IPS-20b (cell line): ENCODE measurements around the gene CMBL.
A peak's percentile ranks its signal among the peaks of the same experiment; 100 is the strongest.
"Not testable (repeated sequence)": the region's sequence is repeated elsewhere in the genome, so short reads cannot be mapped to it uniquely, and the experiment has no call there.

Experiments used
- H3K27ac ChIP-seq: one replicate; pipeline ENCODE4 v1.5.1; 2013; ENCODE audit warnings: low read length
- H3K27me3 ChIP-seq: 2 replicates; pipeline ENCODE4 v1.6.1; 2013; ENCODE audit warnings: mild to moderate bottlenecking, low read length, inconsistent platforms; ENCODE audit not compliant: insufficient read depth
- H3K36me3 ChIP-seq: 2 replicates; pipeline ENCODE4 v1.6.1; 2013; ENCODE audit warnings: low read depth, mild to moderate bottlenecking, inconsistent platforms, low read length, moderate library complexity; ENCODE audit not compliant: insufficient read depth
- H3K4me1 ChIP-seq: 2 replicates; pipeline ENCODE4 v1.6.1; 2013; ENCODE audit warnings: mild to moderate bottlenecking, control low read depth, inconsistent platforms, low read length, moderate library complexity; ENCODE audit not compliant: insufficient read depth
- H3K4me3 ChIP-seq: 2 replicates; pipeline ENCODE4 v1.5.1; 2013; ENCODE audit warnings: mild to moderate bottlenecking, low read length, inconsistent platforms
- H3K9ac ChIP-seq: 2 replicates; pipeline ENCODE4 v1.6.1; 2013; ENCODE audit warnings: low read depth, mild to moderate bottlenecking, inconsistent platforms, low read length, moderate library complexity
- H3K9me3 ChIP-seq: 2 replicates; pipeline ENCODE4 v1.6.1; 2013; ENCODE audit warnings: mild to moderate bottlenecking, low read depth, low read length, inconsistent platforms; ENCODE audit not compliant: insufficient read depth

Gene CMBL

GRCh38 chr5:10286862-10287227, 20.9 kb downstream of the CMBL start:
- Histone ChIP-seq H3K27ac (no peak overlapping the region), H3K27me3 (no peaks in the 10 kb centered on the region), H3K4me1 (no peaks in the 10 kb centered on the region)

GRCh38 chr5:10286162-10286861, 21.4 kb downstream of the CMBL start:
- Histone ChIP-seq H3K36me3 (peaks cover 5% of the 10 kb centered on the region; the same call in 1 of the 2 replicates), H3K27me3 (no peaks in the 10 kb centered on the region), H3K27ac (no peak overlapping the region), H3K4me3 (no peak overlapping the region), H3K9ac (no peak overlapping the region), H3K4me1 (no peaks in the 10 kb centered on the region), H3K9me3 (no peaks in the 10 kb centered on the region)

More at GRCh38 chr5:10286862-10287227, 20.9 kb downstream of the CMBL start:
- Histone ChIP-seq H3K36me3 (peaks cover 5% of the 10 kb centered on the region; the same call in 1 of the 2 replicates), H3K9me3 (no peaks in the 10 kb centered on the region), H3K9ac (no peak overlapping the region), H3K4me3 (no peak overlapping the region)

DNA sequence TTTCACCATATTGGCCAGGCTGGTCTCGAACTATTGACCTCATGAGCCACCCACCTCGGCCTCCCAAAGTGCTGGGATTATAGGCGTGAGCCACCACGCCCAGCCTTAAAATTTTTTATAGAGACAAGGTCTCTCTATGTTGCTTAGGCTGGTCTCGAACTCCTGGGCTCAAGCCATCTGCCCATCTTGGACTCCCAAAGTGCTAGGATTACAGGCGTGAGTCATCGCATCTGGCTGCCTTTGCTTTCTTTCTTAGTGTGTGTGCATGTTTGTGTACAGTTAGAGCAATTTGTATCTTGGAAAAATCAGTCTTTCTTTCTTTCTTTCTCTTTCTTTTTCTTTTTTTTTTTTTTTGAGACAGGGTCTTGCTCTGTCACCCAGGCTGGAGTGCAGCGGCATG, 22.3 kb downstream of the CMBL start:
- not testable (repeated sequence) for H3K27me3 ChIP-seq, H3K27ac ChIP-seq, H3K4me3 ChIP-seq, H3K4me1 ChIP-seq, H3K9ac ChIP-seq, H3K36me3 ChIP-seq, H3K9me3 ChIP-seq

- Histone ChIP-seq H3K9me3 (no peaks in the 10 kb centered on the region), H3K4me3 (no peak overlapping the region), H3K27ac (no peak overlapping the region), H3K36me3 (peaks cover 5% of the 10 kb centered on the region; the same call in 1 of the 2 replicates), H3K27me3 (no peaks in the 10 kb centered on the region), H3K4me1 (no peaks in the 10 kb centered on the region), H3K9ac (no peak overlapping the region)
These were observed 23.6 kb downstream of the CMBL start for GRCh38 chr5:10283927-10284635.

GRCh38 chr5:10279925-10280720, 27.6 kb downstream of the CMBL start:
- Histone ChIP-seq H3K27ac (no peak overlapping the region), H3K36me3 (no peaks in the 10 kb centered on the region), H3K4me1 (peaks cover 4% of the 10 kb centered on the region; the same call in 1 of the 2 replicates), H3K4me3 (no peak overlapping the region), H3K27me3 (no peaks in the 10 kb centered on the region), H3K9ac (no peak overlapping the region), H3K9me3 (no peaks in the 10 kb centered on the region)

GRCh38 chr5:10279328-10279727, 28.4 kb downstream of the CMBL start:
- no peak overlapping the region for H3K27ac ChIP-seq
- H3K9me3 ChIP-seq: no peaks in the 10 kb centered on the region
- H3K4me3 ChIP-seq: no peak overlapping the region
- H3K36me3 ChIP-seq: no peaks in the 10 kb centered on the region
- H3K4me1 ChIP-seq: peaks cover 4% of the 10 kb centered on the region; the same call in 1 of the 2 replicates
- no peaks in the 10 kb centered on the region for H3K27me3 ChIP-seq
- no peak overlapping the region for H3K9ac ChIP-seq

GRCh38 chr5:10278658-10279279, 28.9 kb downstream of the CMBL start:
- Histone ChIP-seq H3K27ac (no peak overlapping the region), H3K9ac (no peak overlapping the region), H3K4me1 (peaks cover 4% of the 10 kb centered on the region; the same call in 1 of the 2 replicates), H3K9me3 (no peaks in the 10 kb centered on the region), H3K27me3 (no peaks in the 10 kb centered on the region), H3K4me3 (no peak overlapping the region), H3K36me3 (no peaks in the 10 kb centered on the region)

- Histone ChIP-seq H3K9me3 (no peaks in the 10 kb centered on the region), H3K9ac (no peak overlapping the region), H3K27me3 (no peaks in the 10 kb centered on the region), H3K4me3 (no peak overlapping the region), H3K4me1 (peaks cover 4% of the 10 kb centered on the region; the same call in 1 of the 2 replicates), H3K27ac (no peak overlapping the region), H3K36me3 (no peaks in the 10 kb centered on the region)
These were observed 29.7 kb downstream of the CMBL start for GRCh38 chr5:10277773-10278630.

GRCh38 chr5:10276691-10277090, 31.0 kb downstream of the CMBL start:
- Histone ChIP-seq H3K27ac (no peak overlapping the region), H3K4me3 (no peak overlapping the region), H3K9me3 (no peaks in the 10 kb centered on the region), H3K36me3 (no peaks in the 10 kb centered on the region), H3K27me3 (no peaks in the 10 kb centered on the region), H3K9ac (no peak overlapping the region), H3K4me1 (peaks cover 4% of the 10 kb centered on the region; the same call in 1 of the 2 replicates)

- H3K9me3 ChIP-seq: no peaks in the 10 kb centered on the region
- no peak overlapping the region for H3K27ac ChIP-seq
- H3K4me1 ChIP-seq: peaks cover 4% of the 10 kb centered on the region; the same call in 1 of the 2 replicates
- H3K4me3 ChIP-seq: no peak overlapping the region
- H3K27me3 ChIP-seq: no peaks in the 10 kb centered on the region
- H3K9ac ChIP-seq: peak overlapping the region; percentile 7; the same call in 1 of the 2 replicates
- no peaks in the 10 kb centered on the region for H3K36me3 ChIP-seq
These were observed 31.7 kb downstream of the CMBL start for GRCh38 chr5:10275991-10276390.
